ENCODE data around the gene ACAD11.
A peak's percentile ranks its signal among the peaks of the same experiment; 100 is the strongest.
"Not testable (repeated sequence)": the region's sequence is repeated elsewhere in the genome, so short reads cannot be mapped to it uniquely, and the experiment has no call there.

Gene ACAD11

GRCh38 chr3:132638706-132639105 is 20.9 kb downstream of the ACAD11 start:
- Mint-ChIP-seq H3K4me1 (peaks cover 6% of the 10 kb centered on the region), H3K27ac (no peak overlapping the region), H3K27me3 (no peaks in the 10 kb centered on the region), H3K36me3 (peaks cover 26% of the 10 kb centered on the region), H3K4me3 (no peak overlapping the region), H3K9me3 (peaks cover 2% of the 10 kb centered on the region)
- ATAC-seq (ENCODE audit: low read depth) = no peak
- DNase-seq (ENCODE audit: low spot score in 2 of 2) = no peak

GRCh38 chr3:132637590-132637989 is 22.0 kb downstream of the ACAD11 start:
- H3K9me3 Mint-ChIP-seq = peaks cover 2% of the 10 kb centered on the region
- DNase-seq (ENCODE audit: low spot score in 2 of 2) = no peak
- ATAC-seq (ENCODE audit: low read depth) = no peak
- peaks cover 4% of the 10 kb centered on the region for H3K4me1 Mint-ChIP-seq
- no peaks in the 10 kb centered on the region for H3K27me3 Mint-ChIP-seq
- H3K4me3 Mint-ChIP-seq = no peak overlapping the region
- H3K36me3 Mint-ChIP-seq = peaks cover 29% of the 10 kb centered on the region
- no peak overlapping the region for H3K27ac Mint-ChIP-seq

GRCh38 chr3:132635052-132635451 is 24.6 kb downstream of the ACAD11 start:
- Mint-ChIP-seq H3K4me3 (no peak overlapping the region), H3K27me3 (no peaks in the 10 kb centered on the region)
- no peak for ATAC-seq (ENCODE audit: low read depth)

GRCh38 chr3:132630612-132631011 is 29.0 kb downstream of the ACAD11 start:
- H3K4me3 Mint-ChIP-seq = no peak overlapping the region
- H3K36me3 Mint-ChIP-seq = peaks cover 22% of the 10 kb centered on the region
- DNase-seq (ENCODE audit: low spot score in 2 of 2) (no peak), ATAC-seq (ENCODE audit: low read depth) (no peak)
- H3K27ac Mint-ChIP-seq = no peak overlapping the region
- H3K27me3 Mint-ChIP-seq = no peaks in the 10 kb centered on the region
- no peaks in the 10 kb centered on the region for H3K9me3 Mint-ChIP-seq
- H3K4me1 Mint-ChIP-seq = no peaks in the 10 kb centered on the region

More at GRCh38 chr3:132635052-132635451, 24.6 kb downstream of the ACAD11 start:
- peaks cover 29% of the 10 kb centered on the region for H3K36me3 Mint-ChIP-seq
- DNase-seq (ENCODE audit: low spot score in 2 of 2) = no peak
- H3K27ac Mint-ChIP-seq = no peak overlapping the region
- no peaks in the 10 kb centered on the region for H3K9me3 Mint-ChIP-seq
- H3K4me1 Mint-ChIP-seq = no peaks in the 10 kb centered on the region

- Mint-ChIP-seq H3K36me3 (peaks cover 19% of the 10 kb centered on the region), H3K27ac (no peak overlapping the region), H3K27me3 (no peaks in the 10 kb centered on the region), H3K4me3 (no peak overlapping the region), H3K9me3 (no peaks in the 10 kb centered on the region), H3K4me1 (no peaks in the 10 kb centered on the region)
- DNase-seq (ENCODE audit: low spot score in 2 of 2) (no peak), ATAC-seq (ENCODE audit: low read depth) (no peak)
Observed at GRCh38 chr3:132629928-132630327, 29.7 kb downstream of the ACAD11 start.

GRCh38 chr3:132628157-132628556 is 31.5 kb downstream of the ACAD11 start:
- ATAC-seq (ENCODE audit: low read depth) = no peak
- Mint-ChIP-seq H3K36me3 (peaks cover 18% of the 10 kb centered on the region), H3K4me1 (no peaks in the 10 kb centered on the region), H3K4me3 (no peak overlapping the region), H3K9me3 (no peaks in the 10 kb centered on the region), H3K27me3 (no peaks in the 10 kb centered on the region), H3K27ac (no peak overlapping the region)
- DNase-seq (ENCODE audit: low spot score in 2 of 2) = no peak

- H3K4me1 Mint-ChIP-seq = no peaks in the 10 kb centered on the region
- H3K9me3 Mint-ChIP-seq = no peaks in the 10 kb centered on the region
- H3K36me3 Mint-ChIP-seq = peaks cover 14% of the 10 kb centered on the region
- ATAC-seq (ENCODE audit: low read depth) (no peak), DNase-seq (ENCODE audit: low spot score in 2 of 2) (no peak)
- H3K27ac Mint-ChIP-seq = no peak overlapping the region
- no peak overlapping the region for H3K4me3 Mint-ChIP-seq
- H3K27me3 Mint-ChIP-seq = no peaks in the 10 kb centered on the region
Observed at GRCh38 chr3:132626955-132627354, 32.7 kb downstream of the ACAD11 start.

GRCh38 chr3:132625613-132626012 is 34.0 kb downstream of the ACAD11 start:
- H3K4me1 Mint-ChIP-seq = no peaks in the 10 kb centered on the region
- ATAC-seq (ENCODE audit: low read depth) = no peak
- H3K27ac Mint-ChIP-seq = peak overlapping the region; percentile 53
- H3K36me3 Mint-ChIP-seq = peaks cover 21% of the 10 kb centered on the region
- H3K9me3 Mint-ChIP-seq = peaks cover 2% of the 10 kb centered on the region
- DNase-seq (ENCODE audit: low spot score in 2 of 2) = no peak
- H3K27me3 Mint-ChIP-seq = no peaks in the 10 kb centered on the region
- no peak overlapping the region for H3K4me3 Mint-ChIP-seq

GRCh38 chr3:132624790-132625189 is 34.8 kb downstream of the ACAD11 start:
- H3K36me3 Mint-ChIP-seq = peaks cover 23% of the 10 kb centered on the region
- no peaks in the 10 kb centered on the region for H3K4me1 Mint-ChIP-seq
- H3K27me3 Mint-ChIP-seq = no peaks in the 10 kb centered on the region
- peaks cover 2% of the 10 kb centered on the region for H3K9me3 Mint-ChIP-seq
- no peak for DNase-seq (ENCODE audit: low spot score in 2 of 2)
- H3K4me3 Mint-ChIP-seq = no peak overlapping the region
- ATAC-seq (ENCODE audit: low read depth) = no peak
- no peak overlapping the region for H3K27ac Mint-ChIP-seq

GRCh38 chr3:132623646-132624045 is 36.0 kb downstream of the ACAD11 start:
- no peak for DNase-seq (ENCODE audit: low spot score in 2 of 2)
- peaks cover 2% of the 10 kb centered on the region for H3K9me3 Mint-ChIP-seq
- H3K36me3 Mint-ChIP-seq = peaks cover 22% of the 10 kb centered on the region
- no peak overlapping the region for H3K27ac Mint-ChIP-seq
- no peaks in the 10 kb centered on the region for H3K27me3 Mint-ChIP-seq
- no peak overlapping the region for H3K4me3 Mint-ChIP-seq
- H3K4me1 Mint-ChIP-seq = no peaks in the 10 kb centered on the region
- no peak for ATAC-seq (ENCODE audit: low read depth)

- Mint-ChIP-seq H3K4me3 (no peak overlapping the region), H3K9me3 (peaks cover 2% of the 10 kb centered on the region), H3K27me3 (no peaks in the 10 kb centered on the region), H3K27ac (no peak overlapping the region), H3K4me1 (no peaks in the 10 kb centered on the region), H3K36me3 (peaks cover 22% of the 10 kb centered on the region)
- ATAC-seq (ENCODE audit: low read depth) (no peak), DNase-seq (ENCODE audit: low spot score in 2 of 2) (no peak)
Observed at GRCh38 chr3:132622761-132623160, 36.8 kb downstream of the ACAD11 start.

GRCh38 chr3:132622148-132622547 is 37.5 kb downstream of the ACAD11 start:
- peaks cover 2% of the 10 kb centered on the region for H3K9me3 Mint-ChIP-seq
- ATAC-seq (ENCODE audit: low read depth) = no peak
- H3K27ac Mint-ChIP-seq = no peak overlapping the region
- no peak for DNase-seq (ENCODE audit: low spot score in 2 of 2)
- H3K4me3 Mint-ChIP-seq = no peak overlapping the region
- no peaks in the 10 kb centered on the region for H3K4me1 Mint-ChIP-seq
- no peaks in the 10 kb centered on the region for H3K27me3 Mint-ChIP-seq
- H3K36me3 Mint-ChIP-seq = peaks cover 25% of the 10 kb centered on the region

- Mint-ChIP-seq H3K27ac (no peak overlapping the region), H3K36me3 (peaks cover 36% of the 10 kb centered on the region), H3K9me3 (peaks cover 4% of the 10 kb centered on the region), H3K4me1 (no peaks in the 10 kb centered on the region), H3K4me3 (no peak overlapping the region), H3K27me3 (no peaks in the 10 kb centered on the region)
- DNase-seq (ENCODE audit: low spot score in 2 of 2) = no peak
- no peak for ATAC-seq (ENCODE audit: low read depth)
Observed at GRCh38 chr3:132616780-132617179, 42.8 kb downstream of the ACAD11 start.

- DNase-seq (ENCODE audit: low spot score in 2 of 2) (no peak), ATAC-seq (ENCODE audit: low read depth) (no peak)
- Mint-ChIP-seq H3K4me1 (peaks cover 4% of the 10 kb centered on the region), H3K4me3 (no peak overlapping the region), H3K9me3 (peaks cover 2% of the 10 kb centered on the region), H3K27me3 (no peaks in the 10 kb centered on the region), H3K36me3 (peaks cover 34% of the 10 kb centered on the region), H3K27ac (no peak overlapping the region)
Observed at GRCh38 chr3:132615881-132616280, 43.7 kb downstream of the ACAD11 start.

- not testable (repeated sequence) for H3K9me3 Mint-ChIP-seq; H3K4me1 Mint-ChIP-seq; DNase-seq (ENCODE audit: low spot score in 2 of 2); ATAC-seq (ENCODE audit: low read depth); H3K4me3 Mint-ChIP-seq; H3K27ac Mint-ChIP-seq; H3K27me3 Mint-ChIP-seq
- peaks cover 28% of the 10 kb centered on the region for H3K36me3 Mint-ChIP-seq
Observed at GRCh38 chr3:132615301-132615700, 44.3 kb downstream of the ACAD11 start.
